HG03135 (cell line): ENCODE results near the gene BPIFB6.
"Not testable (repeated sequence)": the region's sequence is repeated elsewhere in the genome, so short reads cannot be mapped to it uniquely, and the experiment has no call there.

Experiments used
- ATAC-seq: cut with Tn5 transposase; IDR thresholded peaks from one replicate; pipeline ENCODE4 v1.9.1; 2021; ENCODE audit warnings: mild to moderate bottlenecking, moderate library complexity; ENCODE audit not compliant: unreplicated experiment

Gene BPIFB6

GRCh38 chr20:33027769-33028751, 3.4 kb upstream of the BPIFB6 start:
- ATAC-seq: no peak

DNA sequence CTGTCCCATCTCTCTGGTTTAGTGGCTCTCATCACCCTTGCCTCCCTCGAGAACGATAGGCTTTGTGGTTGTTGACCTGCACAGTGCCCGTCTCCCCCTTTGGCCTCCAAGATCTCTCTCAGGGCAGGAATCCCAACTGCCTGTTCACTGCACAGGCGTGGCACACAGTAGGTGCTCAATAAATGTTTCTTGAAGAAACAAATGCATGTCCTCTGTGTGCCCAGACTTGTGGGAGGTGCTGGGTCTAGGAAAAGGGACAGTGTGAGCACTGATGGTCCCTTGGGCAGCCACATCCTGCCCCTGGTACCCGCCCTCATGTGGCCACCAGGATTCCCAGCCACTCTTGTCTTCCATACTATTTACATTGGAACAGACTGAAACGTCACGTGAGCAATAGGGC, 2.6 kb upstream of the BPIFB6 start:
- ATAC-seq: no peak

DNA sequence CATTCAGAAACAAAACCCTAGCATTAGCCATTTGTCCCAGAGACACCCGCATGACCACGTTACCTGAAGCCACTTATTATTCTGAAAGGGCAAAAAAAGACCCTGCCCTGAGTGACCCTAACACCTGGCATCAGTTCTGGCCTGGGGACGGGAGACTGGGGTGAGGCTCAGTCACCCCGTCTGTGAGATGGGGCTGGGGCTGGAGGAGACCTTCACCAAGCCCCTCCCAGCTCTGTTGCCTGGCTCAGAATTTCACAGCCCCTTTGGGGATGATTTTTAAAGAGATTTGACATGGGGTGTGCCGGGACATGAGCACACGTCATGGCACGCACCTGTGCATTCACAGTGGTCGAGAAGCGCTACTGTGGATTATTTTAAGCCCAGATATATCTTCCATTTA, 1.4 kb upstream of the BPIFB6 start:
- no peak for ATAC-seq

GRCh38 chr20:33030569-33030968, 879 bp upstream of the BPIFB6 start:
- no peak for ATAC-seq

GRCh38 chr20:33032555-33032954, 1.1 kb downstream of the BPIFB6 start:
- ATAC-seq: no peak

- ATAC-seq: no peak
These were observed 1.9 kb downstream of the BPIFB6 start for GRCh38 chr20:33033381-33033780.

DNA sequence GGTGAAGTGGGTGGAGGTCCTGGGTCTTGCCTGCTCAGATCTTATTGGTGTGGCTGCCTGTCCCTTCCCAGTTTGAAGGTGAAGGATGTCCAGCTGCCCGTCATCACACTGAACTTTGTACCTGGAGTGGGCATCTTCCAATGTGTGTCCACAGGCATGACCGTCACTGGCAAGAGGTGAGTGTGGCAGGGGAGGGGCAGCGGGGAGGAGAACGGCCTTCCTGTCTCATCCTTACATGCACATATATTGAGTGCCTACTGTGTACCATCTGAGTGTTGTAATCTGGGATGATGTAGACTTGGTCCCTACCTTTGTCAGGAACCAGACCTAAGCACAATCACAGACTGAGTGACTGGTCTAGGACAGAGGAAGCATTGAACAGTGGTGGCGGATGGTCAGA, 2.7 kb downstream of the BPIFB6 start:
- no peak for ATAC-seq

DNA sequence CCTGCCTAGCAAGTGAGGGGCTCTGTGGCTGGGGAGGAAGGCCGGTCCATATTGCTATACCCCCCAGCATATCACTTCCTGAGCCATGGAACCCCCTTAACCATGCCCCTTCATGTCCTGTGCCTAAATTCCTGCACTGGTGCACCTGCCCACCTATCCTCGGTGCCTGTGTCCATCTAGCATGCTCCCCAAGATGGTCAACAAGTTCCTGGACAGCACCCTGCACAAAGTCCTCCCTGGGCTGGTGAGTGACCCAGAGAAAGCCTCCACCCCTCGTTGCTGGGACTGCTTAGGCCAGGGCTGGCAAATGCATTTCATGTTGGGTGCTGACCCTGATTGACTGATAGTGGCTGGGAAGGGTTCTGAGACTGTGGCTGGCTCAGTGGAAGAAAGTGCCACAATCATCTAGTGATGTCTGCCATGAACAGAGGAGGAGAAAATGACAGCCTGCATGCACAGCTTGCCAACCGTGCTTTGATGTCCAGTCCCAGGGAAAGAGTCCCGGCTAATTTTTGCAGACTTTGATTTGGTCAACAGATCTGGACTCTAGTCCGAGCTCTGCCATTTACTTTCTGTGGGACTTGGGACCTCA, 3.5 kb downstream of the BPIFB6 start:
- no peak for ATAC-seq

- no peak for ATAC-seq
These were observed 6.0 kb downstream of the BPIFB6 start for GRCh38 chr20:33037456-33037855.

DNA sequence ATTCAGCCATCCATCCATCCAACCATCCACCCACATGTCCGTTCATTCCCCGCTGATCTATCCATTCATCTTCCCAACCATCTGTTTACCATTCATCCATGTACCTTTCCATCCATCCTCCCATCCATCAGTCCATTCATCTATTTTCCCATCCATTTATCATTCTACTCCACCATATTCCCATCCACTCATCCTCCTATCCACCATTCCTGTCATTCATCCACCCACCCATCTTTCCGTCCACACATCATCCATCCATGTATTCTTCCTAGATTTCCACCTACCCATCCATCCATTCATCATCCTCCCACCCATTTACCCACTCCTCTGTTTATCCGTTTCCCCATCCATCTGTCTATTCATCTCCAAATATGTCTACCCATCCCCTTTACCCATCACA, 6.8 kb downstream of the BPIFB6 start:
- no peak for ATAC-seq

DNA sequence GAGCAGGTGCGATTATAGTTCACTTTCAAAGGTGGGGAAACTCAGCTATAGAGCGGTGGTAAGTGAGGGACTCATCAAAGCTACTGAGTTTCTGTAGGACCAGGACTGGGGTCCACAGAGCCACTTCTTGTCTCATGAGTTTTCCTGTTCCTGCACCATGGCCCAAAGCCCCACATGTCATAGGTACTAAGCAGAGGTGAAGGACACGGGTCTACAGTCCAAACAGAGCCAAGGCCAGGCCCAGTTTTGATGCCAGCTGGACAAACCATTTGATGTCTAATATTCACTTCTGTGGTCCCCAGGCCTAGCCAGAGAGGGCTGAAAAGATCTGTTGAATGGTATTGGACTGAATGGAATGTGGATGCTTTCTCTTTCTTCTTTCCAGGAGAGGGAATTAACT, 11.0 kb downstream of the BPIFB6 start:
- no peak for ATAC-seq

- ATAC-seq: no peak
These were observed 11.7 kb downstream of the BPIFB6 start for GRCh38 chr20:33042983-33043730.

GRCh38 chr20:33043731-33044181, 12.3 kb downstream of the BPIFB6 start:
- ATAC-seq: no peak

DNA sequence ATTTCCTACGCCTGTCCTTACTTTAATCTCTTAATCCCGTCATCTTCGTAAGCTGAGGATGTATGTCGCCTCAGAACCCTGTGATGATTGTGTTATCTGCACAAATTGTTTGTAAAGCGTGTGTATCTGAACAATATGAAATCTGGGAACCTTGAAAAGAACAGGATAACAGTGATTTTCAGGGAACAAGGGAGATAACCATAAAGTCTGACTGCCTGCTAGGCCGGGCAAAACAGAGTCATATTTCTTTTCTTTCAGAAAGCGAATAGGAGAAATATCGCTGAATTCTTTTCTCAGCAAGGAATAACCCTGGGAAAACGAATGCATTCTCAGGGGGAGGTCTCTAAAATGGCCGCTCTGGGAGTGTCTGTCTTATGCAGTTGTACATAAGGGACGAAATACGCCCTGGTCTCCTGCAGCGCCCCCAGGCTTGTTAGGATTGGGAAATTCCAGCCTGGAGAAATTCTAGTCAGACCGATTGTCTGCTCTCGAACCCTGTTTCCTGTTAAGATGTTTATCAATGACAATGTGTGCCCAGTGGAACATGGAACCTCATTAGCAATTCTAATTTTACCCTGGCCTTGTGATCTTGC, 13.8 kb downstream of the BPIFB6 start:
- not testable (repeated sequence) for ATAC-seq

- no peak for ATAC-seq
These were observed 15.0 kb downstream of the BPIFB6 start for GRCh38 chr20:33046412-33046811.

- ATAC-seq: no peak
These were observed 19.9 kb downstream of the BPIFB6 start for GRCh38 chr20:33051333-33051732.

GRCh38 chr20:33053291-33054106, 22.1 kb downstream of the BPIFB6 start, which contains the start of gene BPIFB3:
TSS of gene BPIFB3 (plus strand) at chr20:33053903. CDS start at chr20:33055436, 1,533 bp downstream.
- no peak for ATAC-seq

DNA sequence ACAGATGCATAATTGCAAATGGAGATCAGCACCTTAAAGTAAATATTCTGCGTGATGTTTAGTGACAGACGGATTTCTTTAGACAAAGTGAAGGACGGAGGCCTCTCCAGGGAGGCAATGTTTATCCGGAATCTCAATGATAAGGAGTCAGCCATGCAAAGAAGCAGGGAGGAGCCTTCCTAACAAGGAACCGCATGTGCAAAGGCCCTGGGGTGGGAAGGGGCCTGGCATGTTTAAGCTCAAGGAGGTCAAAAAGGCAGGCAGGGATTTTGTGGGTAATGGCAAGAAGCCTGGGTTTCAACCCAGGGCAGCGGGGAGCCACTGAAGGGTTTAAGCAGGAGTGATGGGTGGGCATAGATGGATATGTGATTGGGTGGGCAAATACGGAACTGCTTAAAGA, 22.9 kb downstream of the BPIFB6 start:
- ATAC-seq: no peak

DNA sequence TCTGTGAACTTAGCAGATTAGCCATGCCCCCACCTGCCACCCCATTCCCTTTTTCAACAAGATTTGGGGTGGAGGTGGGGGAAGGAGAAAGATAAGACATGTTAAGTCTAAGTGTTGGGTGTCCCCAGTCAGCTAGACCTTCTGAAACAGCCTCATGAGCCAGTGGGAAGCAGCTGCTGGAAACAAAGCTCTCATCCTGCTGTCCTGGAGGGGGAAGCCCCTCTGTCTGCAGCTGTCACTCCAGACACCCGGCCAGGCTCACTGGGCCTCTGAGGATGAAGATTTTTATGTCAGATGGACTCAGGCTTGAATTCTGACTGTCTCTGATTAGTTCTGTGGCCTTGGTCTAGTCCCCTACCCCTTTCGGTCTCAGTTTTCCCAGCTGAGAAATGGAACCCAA, 23.3 kb downstream of the BPIFB6 start:
- ATAC-seq: no peak

GRCh38 chr20:33059136-33059535, 27.7 kb downstream of the BPIFB6 start:
- ATAC-seq: no peak
